Endothelial cell of umbilical vein (primary cell): ENCODE results near the gene RANBP17.
"Not testable (repeated sequence)": the region's sequence is repeated elsewhere in the genome, so short reads cannot be mapped to it uniquely, and the experiment has no call there.

Experiments used
- CTCF ChIP-seq, 2 donors: IDR thresholded peaks; 1 replicate in 1 of 2; 2 replicates in 1 of 2; pipeline ENCODE4 v1.5.1; 2011; ENCODE audit warnings: low read length in 2 of 2, mild to moderate bottlenecking in 2 of 2, moderate library complexity in 2 of 2, control low read depth in 1 of 2, inconsistent platforms in 1 of 2, low read depth in 1 of 2; ENCODE audit not compliant: insufficient read depth in 1 of 2; ENCODE audit errors: extremely low read depth in 1 of 2
- EZH2 ChIP-seq: IDR thresholded peaks from 2 replicates; pipeline ENCODE4 v1.6.1; 2012; ENCODE audit warnings: borderline replicate concordance, low read depth, mild to moderate bottlenecking, moderate library complexity, low read length, inconsistent platforms; ENCODE audit not compliant: severe bottlenecking
- FOS ChIP-seq: IDR thresholded peaks from 2 replicates; pipeline ENCODE4 v1.6.1; 2011; ENCODE audit warnings: mild to moderate bottlenecking, low read length, moderate library complexity, borderline replicate concordance; ENCODE audit not compliant: insufficient read depth
- POLR2A ChIP-seq: IDR thresholded peaks from 2 replicates; pipeline ENCODE4 v1.6.1; 2012; ENCODE audit warnings: low read depth, mild to moderate bottlenecking, control low read depth, low read length
- POLR2AphosphoS5 ChIP-seq: IDR thresholded peaks from 2 replicates; pipeline ENCODE4 v1.6.1; 2012; ENCODE audit warnings: low read depth, mild to moderate bottlenecking, control low read depth, low read length, moderate library complexity; ENCODE audit not compliant: insufficient read depth
- TF ChIP-seq, protein P1 (sequence below): IDR thresholded peaks from 2 replicates; pipeline ENCODE4 v1.6.1; 2011; ENCODE audit not compliant: insufficient read depth, insufficient read length

DNA sequence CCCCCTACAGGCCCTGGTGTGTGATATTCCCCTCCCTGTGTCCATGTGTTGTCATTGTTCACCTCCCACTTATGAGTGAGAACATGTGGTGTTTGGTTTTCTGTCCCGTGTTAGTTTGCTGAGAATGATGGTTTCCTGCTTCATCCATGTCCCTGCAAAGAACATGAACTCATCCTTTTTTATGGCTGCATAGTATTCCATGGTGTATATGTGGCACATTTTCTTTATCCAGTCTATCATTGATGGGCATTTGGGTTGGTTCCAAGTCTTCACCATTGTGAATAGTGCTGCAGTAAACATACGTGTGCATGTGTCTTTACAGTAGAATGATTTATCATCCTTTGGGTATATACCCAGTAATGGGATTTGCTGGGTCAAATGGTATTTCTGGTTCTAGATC is 313.1 kb downstream of the RANBP17 start:
- not testable (repeated sequence) for TF ChIP-seq CTCF (IDR thresholded peaks at IDR 0.05; ENCODE audit: extremely low read depth in 1 of 2, insufficient read depth in 1 of 2, low read depth in 1 of 2, low read length in 2 of 2); POLR2AphosphoS5; EZH2; POLR2A; FOS
- TF ChIP-seq, protein P1, sequence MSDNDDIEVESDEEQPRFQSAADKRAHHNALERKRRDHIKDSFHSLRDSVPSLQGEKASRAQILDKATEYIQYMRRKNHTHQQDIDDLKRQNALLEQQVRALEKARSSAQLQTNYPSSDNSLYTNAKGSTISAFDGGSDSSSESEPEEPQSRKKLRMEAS: not testable (repeated sequence)
